PFSK-1 (cell line): Measurements from ENCODE around the gene KMT2D.

Experiments used
- FOXP2 ChIP-seq: optimal IDR thresholded peaks from 2 replicates; pipeline ENCODE3; 2011; ENCODE audit warnings: borderline replicate concordance, control low read depth, inconsistent platforms; ENCODE audit not compliant: insufficient read depth; ENCODE audit errors: extremely low read length, extremely low read depth
- POLR2AphosphoS5 ChIP-seq: IDR thresholded peaks from 2 replicates; pipeline ENCODE4 v1.6.1; 2012; ENCODE audit warnings: low read depth, mild to moderate bottlenecking, control low read depth, low read length, moderate library complexity
- REST ChIP-seq, 2 experiments: IDR thresholded peaks; 2 replicates each; pipeline versions ENCODE4 v1.6.1 to v1.8.0; 2011 to 2012; ENCODE audit warnings: low read depth in 2 of 2, low read length in 2 of 2, control low read depth in 1 of 2, inconsistent platforms in 1 of 2, mild to moderate bottlenecking in 1 of 2, moderate library complexity in 1 of 2; ENCODE audit not compliant: insufficient read depth in 1 of 2
- SIN3A ChIP-seq: IDR thresholded peaks from 2 replicates; pipeline ENCODE4 v1.6.1; 2012; ENCODE audit warnings: mild to moderate bottlenecking, low read length, moderate library complexity, borderline replicate concordance; ENCODE audit not compliant: insufficient read depth
- TAF1 ChIP-seq: IDR thresholded peaks from 2 replicates; pipeline ENCODE4 v1.6.1; 2012; ENCODE audit warnings: low read length, control low read depth, borderline replicate concordance; ENCODE audit not compliant: insufficient read depth

- TF ChIP-seq POLR2AphosphoS5 (no peak), TAF1 (no peak), SIN3A (no peak), REST (IDR thresholded peaks at IDR 0.05; ENCODE audit: insufficient read depth in 1 of 2, low read depth in 2 of 2, low read length in 2 of 2) (no peak), FOXP2 (no peak)
Observed at GRCh38 chr12:49041881-49042484, 18.6 kb downstream of the KMT2D start.
